CD4-positive, alpha-beta memory T cell (primary cell): Measurements from ENCODE around the gene CLIC2. TPM values are rescaled to one million over a fixed set of nuclear protein-coding genes. Genes with fewer than 3 reads are reported as not detected.

Source experiments
- CTCF ChIA-PET: fragments of 350-600 bp; sonication (Branson Sonifier 250); formaldehyde crosslinking; loops from one replicate; lab custom pipeline; 2021; ENCODE audit warnings: inconsistent platforms; ENCODE audit not compliant: partially characterized antibody; lab: Charles Lee
- POLR2A ChIA-PET: fragments of 350-600 bp; sonication (Branson Sonifier 250); formaldehyde crosslinking; loops from one replicate; lab custom pipeline; 2021; ENCODE audit not compliant: partially characterized antibody; lab: Charles Lee
- DNase-seq, 5 donors: peaks; one replicate each; pipeline versions ENCODE4 v3.0.0 to v3.0.0-alpha.2; 2020 to 2022; ENCODE audit warnings: mixed read lengths in 1 of 5
- H3K27ac ChIP-seq: one replicate; pipeline ENCODE4 v1.7.0; 2013; ENCODE audit warnings: low read depth, low read length
- H3K27me3 ChIP-seq: 2 replicates; pipeline ENCODE4 v1.7.0; 2013; ENCODE audit warnings: mild to moderate bottlenecking, low read length, moderate library complexity; ENCODE audit not compliant: insufficient read depth
- H3K36me3 ChIP-seq: 2 replicates; pipeline ENCODE4 v1.7.0; 2013; ENCODE audit warnings: mild to moderate bottlenecking, low read length, moderate library complexity; ENCODE audit not compliant: insufficient read depth
- H3K4me1 ChIP-seq: 2 replicates; pipeline ENCODE4 v1.7.0; 2013; ENCODE audit warnings: mild to moderate bottlenecking, low read length, moderate library complexity; ENCODE audit not compliant: insufficient read depth
- H3K4me3 ChIP-seq, 2 donors: one replicate each; pipeline ENCODE4 v1.7.0; 2013; ENCODE audit warnings: low read length in 2 of 2, mild to moderate bottlenecking in 1 of 2
- H3K9me3 ChIP-seq, 2 donors: one replicate each; pipeline ENCODE4 v1.7.0; 2013; ENCODE audit warnings: low read length in 2 of 2, control low read depth in 1 of 2; ENCODE audit not compliant: control insufficient read depth in 1 of 2
- H3K27ac Mint-ChIP-seq, 7 donors: one replicate each; pipeline ENCODE4 v1.8.0; 2020 to 2021; ENCODE audit warnings: mixed read lengths in 7 of 7, mild to moderate bottlenecking in 6 of 7, inconsistent platforms in 3 of 7, moderate library complexity in 3 of 7
- H3K27me3 Mint-ChIP-seq, 2 donors: one replicate each; pipeline ENCODE4 v1.8.0; 2020 to 2021; ENCODE audit warnings: mixed read lengths in 2 of 2
- H3K36me3 Mint-ChIP-seq, 2 donors: one replicate each; pipeline ENCODE4 v1.8.0; 2020 to 2021; ENCODE audit warnings: mixed read lengths in 2 of 2, inconsistent platforms in 1 of 2, mild to moderate bottlenecking in 1 of 2
- H3K4me1 Mint-ChIP-seq, 4 donors: one replicate each; pipeline ENCODE4 v1.8.0; 2020 to 2021; ENCODE audit warnings: mixed read lengths in 4 of 4, mild to moderate bottlenecking in 1 of 4
- H3K4me3 Mint-ChIP-seq, 8 donors: one replicate each; pipeline ENCODE4 v1.8.0; 2020 to 2021; ENCODE audit warnings: mixed read lengths in 8 of 8, mild to moderate bottlenecking in 7 of 8, moderate library complexity in 6 of 8, inconsistent platforms in 3 of 8
- H3K9me3 Mint-ChIP-seq, 8 donors: one replicate each; pipeline ENCODE4 v1.8.0; 2020 to 2021; ENCODE audit warnings: mixed read lengths in 8 of 8, mild to moderate bottlenecking in 5 of 8, inconsistent platforms in 3 of 8, moderate library complexity in 1 of 8
- intact Hi-C: fragments of 100-400 bp; cut with micrococcal nuclease; formaldehyde crosslinking; loops from one replicate; pipeline ENCODE4 v1.15.1; 2023
- microRNA-seq: library from miRNA; unstranded; fragments of <30 nt; microRNA quantifications from one replicate; pipeline ENCODE4 v1.2.0, GENCODE V29; 2021; ENCODE audit warnings: borderline replicate concordance, borderline number of aligned reads, borderline microRNAs expressed, mixed read lengths
- polyA plus RNA-seq, 2 donors: library from polyadenylated mRNA; unstranded; fragments of 300-500 nt; fragmentation: Illumina TruSeq; gene quantifications; one replicate each; pipeline ENCODE4 v1.2.3, GENCODE V29; 2021
- total RNA-seq, 2 experiments: library from RNA; stranded (reverse); gene quantifications; one replicate each; pipeline ENCODE4 v1.2.3, GENCODE V29; 2021

Gene CLIC2
- total and polyA plus RNA-seq, 4 experiments from 2014 or later, result 0.18 to 0.81 (median 0.28) TPM; not detected in 1

GRCh38 chrX:155235891-155236290 lies 98.5 kb downstream of the CLIC2 start:
- no peaks in the 10 kb centered on the region for H3K9me3 ChIP-seq
- no peaks in the 10 kb centered on the region for H3K4me1 ChIP-seq
- Mint-ChIP-seq H3K4me1 (peaks cover 6 to 9% (median 8%) of the 10 kb centered on the region in 4 donors), H3K36me3 (peaks cover 14 to 57% of the 10 kb centered on the region in 2 donors), H3K27ac (no peak overlapping the region), H3K9me3 (no peaks in the 10 kb centered on the region), H3K27me3 (no peaks in the 10 kb centered on the region), H3K4me3 (no peak overlapping the region)
- ChIA-PET CTCF (interaction anchor here (2.7 kb wide), 1 partner anchor 19 kb away, joined by 6 read pairs; no protein-coding TSS in a partner anchor), POLR2A (no interaction called here)
- H3K27ac ChIP-seq, result no peak overlapping the region
- H3K27me3 ChIP-seq, result no peaks in the 10 kb centered on the region
- no peak overlapping the region for H3K4me3 ChIP-seq
- intact Hi-C loops, result no loop called here
- DNase-seq, result no peak
- H3K36me3 ChIP-seq, result peaks cover 11% of the 10 kb centered on the region

- ChIA-PET POLR2A (no interaction called here), CTCF (interaction anchor here (1.3 kb wide), 1 partner anchor 12 kb away, joined by 3 read pairs; no protein-coding TSS in a partner anchor)
- H3K9me3 ChIP-seq, result no peaks in the 10 kb centered on the region
- no peak overlapping the region for H3K27ac ChIP-seq
- H3K4me3 ChIP-seq, result no peak overlapping the region
- H3K36me3 ChIP-seq, result peaks cover 8% of the 10 kb centered on the region
- no peaks in the 10 kb centered on the region for H3K27me3 ChIP-seq
- Mint-ChIP-seq H3K36me3 (peaks cover 16 to 58% of the 10 kb centered on the region in 2 donors), H3K27ac (peak overlapping the region in 3 of 7 donors; percentile 44 to 89 (median 66)), H3K27me3 (no peaks in the 10 kb centered on the region), H3K4me1 (peaks cover 10 to 15% (median 11%) of the 10 kb centered on the region in 4 donors), H3K4me3 (no peak overlapping the region), H3K9me3 (no peaks in the 10 kb centered on the region)
- intact Hi-C loops, result no loop called here
- no peak for DNase-seq
- H3K4me1 ChIP-seq, result no peaks in the 10 kb centered on the region
Observed at GRCh38 chrX:155231163-155231562, 103.3 kb downstream of the CLIC2 start.

Small RNA genes within 50 kb of the gene (microRNA-seq; reads per million reads assigned to microRNA genes)
- not detected for gene MIR1184-2

Other genes with a start within 250 kb of the CLIC2 start
- gene VBP1, start 118.2 kb downstream of the CLIC2 start, total RNA-seq, result 10 to 100 TPM; 30.8 to 33.9 TPM
- gene VBP1, start 118.2 kb downstream of the CLIC2 start, polyA plus RNA-seq, result 100 to 1,000 TPM in 1 of 2 donors, 10 to 100 TPM in 1; 82.8 to 112 TPM
- 10 to 100 TPM; 16.5 to 16.6 TPM for gene RAB39B, start 70.1 kb downstream of the CLIC2 start, total RNA-seq
- gene RAB39B, start 70.1 kb downstream of the CLIC2 start, polyA plus RNA-seq, result 1 to 10 TPM; 2.5 to 7.9 TPM
- gene F8A2, start 47.5 kb upstream of the CLIC2 start, total RNA-seq, result not detected
- gene F8A2, start 47.5 kb upstream of the CLIC2 start, polyA plus RNA-seq, result not detected
- gene F8A3, start 124.0 kb upstream of the CLIC2 start, total RNA-seq, result not detected
- 1 to 10 TPM; 2.9 to 9.8 TPM for gene F8A3, start 124.0 kb upstream of the CLIC2 start, polyA plus RNA-seq